Measurements from ENCODE around the gene MYOZ2. TPM values are rescaled to one million over a fixed set of nuclear protein-coding genes. Genes with fewer than 3 reads are reported as not detected.
A peak's percentile ranks its signal among the peaks of the same experiment; 100 is the strongest.
"Not testable (repeated sequence)": the region's sequence is repeated elsewhere in the genome, so short reads cannot be mapped to it uniquely, and the experiment has no call there.

MYOZ2 gene
- total RNA-seq, 2 donors from 2014 or later = 678 to 770 TPM

DNA sequence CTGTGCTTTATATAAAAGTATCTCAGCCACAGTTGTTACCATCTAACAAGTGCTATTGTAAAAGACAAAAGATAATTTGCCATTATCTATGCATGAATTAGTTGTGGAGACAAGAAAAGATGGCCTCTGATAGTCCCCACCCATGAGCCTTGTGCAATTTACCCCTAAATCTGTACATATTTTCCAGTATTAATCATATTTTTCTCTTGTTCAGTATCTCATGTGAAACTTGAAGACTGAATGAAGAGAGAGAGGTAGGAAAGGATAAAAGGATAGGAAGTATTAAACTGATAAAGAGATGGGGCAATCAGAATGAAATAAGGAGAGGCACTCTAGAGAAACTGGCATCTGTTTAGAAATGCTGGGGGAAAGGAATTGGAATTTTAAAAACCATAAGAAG, 3.7 kb downstream of the MYOZ2 start:
- peak overlapping the region; percentile 45 to 55 for H3K4me3 ChIP-seq
- no peaks in the 10 kb centered on the region for H3K27me3 ChIP-seq
- TF ChIP-seq, protein P1, sequence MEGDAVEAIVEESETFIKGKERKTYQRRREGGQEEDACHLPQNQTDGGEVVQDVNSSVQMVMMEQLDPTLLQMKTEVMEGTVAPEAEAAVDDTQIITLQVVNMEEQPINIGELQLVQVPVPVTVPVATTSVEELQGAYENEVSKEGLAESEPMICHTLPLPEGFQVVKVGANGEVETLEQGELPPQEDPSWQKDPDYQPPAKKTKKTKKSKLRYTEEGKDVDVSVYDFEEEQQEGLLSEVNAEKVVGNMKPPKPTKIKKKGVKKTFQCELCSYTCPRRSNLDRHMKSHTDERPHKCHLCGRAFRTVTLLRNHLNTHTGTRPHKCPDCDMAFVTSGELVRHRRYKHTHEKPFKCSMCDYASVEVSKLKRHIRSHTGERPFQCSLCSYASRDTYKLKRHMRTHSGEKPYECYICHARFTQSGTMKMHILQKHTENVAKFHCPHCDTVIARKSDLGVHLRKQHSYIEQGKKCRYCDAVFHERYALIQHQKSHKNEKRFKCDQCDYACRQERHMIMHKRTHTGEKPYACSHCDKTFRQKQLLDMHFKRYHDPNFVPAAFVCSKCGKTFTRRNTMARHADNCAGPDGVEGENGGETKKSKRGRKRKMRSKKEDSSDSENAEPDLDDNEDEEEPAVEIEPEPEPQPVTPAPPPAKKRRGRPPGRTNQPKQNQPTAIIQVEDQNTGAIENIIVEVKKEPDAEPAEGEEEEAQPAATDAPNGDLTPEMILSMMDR (IDR thresholded peaks at IDR 0.05) = no peak
- peaks cover 45% of the 10 kb centered on the region for H3K36me3 ChIP-seq
- H3K4me1 ChIP-seq = peaks cover 0 to 20% of the 10 kb centered on the region in 2 donors
- no peaks in the 10 kb centered on the region for H3K9me3 ChIP-seq
- peak overlapping the region; percentile 81 to 91 for H3K27ac ChIP-seq
- DNase-seq (ENCODE audit: low spot score) = no peak

DNA sequence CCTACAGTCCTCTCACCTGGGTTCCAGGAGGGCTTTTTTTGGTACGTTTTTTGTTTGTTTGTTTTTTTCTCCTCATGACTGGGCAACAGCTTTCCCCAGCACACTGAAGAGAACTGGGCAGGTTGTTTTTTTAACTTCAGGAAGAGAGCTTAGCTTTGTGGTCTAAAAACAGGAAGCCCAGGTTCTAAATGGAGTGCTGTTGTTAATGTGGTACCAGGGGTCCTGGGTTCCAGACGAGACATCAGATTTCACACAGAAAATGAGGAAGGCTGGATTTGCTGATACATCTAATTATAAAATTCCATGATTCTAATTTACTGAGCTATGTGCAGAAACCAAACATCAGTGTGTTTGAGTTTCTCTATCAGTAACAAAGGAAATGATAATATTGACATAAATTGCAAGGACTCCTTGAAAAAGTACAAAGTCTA, 4.2 kb downstream of the MYOZ2 start:
- Histone ChIP-seq H3K4me3 (peak overlapping the region; percentile 45 to 55), H3K36me3 (peaks cover 45% of the 10 kb centered on the region), H3K27ac (peak overlapping the region; percentile 81 to 91), H3K27me3 (no peaks in the 10 kb centered on the region), H3K9me3 (no peaks in the 10 kb centered on the region), H3K4me1 (peaks cover 0 to 20% of the 10 kb centered on the region in 2 donors)
- TF ChIP-seq, protein P1 (IDR thresholded peaks at IDR 0.05) = no peak
- no peak for DNase-seq (ENCODE audit: low spot score)

DNA sequence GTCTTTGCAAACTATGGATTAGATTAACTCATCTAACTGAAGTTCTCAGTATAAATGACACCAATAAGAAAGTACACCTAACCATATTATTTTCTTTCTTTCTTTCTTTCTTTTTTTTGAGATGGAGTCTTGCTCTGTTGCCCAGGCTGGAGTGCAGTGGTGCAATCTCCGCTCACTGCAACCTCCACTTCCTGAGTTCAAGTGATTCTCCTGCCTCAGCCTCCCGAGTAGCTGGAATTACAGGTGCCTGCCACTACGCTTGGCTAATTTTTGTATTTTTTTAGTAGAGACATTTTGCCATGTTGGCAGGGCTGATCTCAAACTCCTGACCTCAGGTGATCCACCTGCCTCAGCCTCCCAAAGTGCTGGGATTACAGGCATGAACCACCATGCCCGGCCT, 5.7 kb downstream of the MYOZ2 start:
- H3K9me3 ChIP-seq; H3K27me3 ChIP-seq; DNase-seq (ENCODE audit: low spot score): not testable (repeated sequence)
- Histone ChIP-seq H3K36me3 (peaks cover 45% of the 10 kb centered on the region), H3K4me3 (peak overlapping the region; percentile 1 to 7), H3K4me1 (peaks cover 0 to 20% of the 10 kb centered on the region in 2 donors), H3K27ac (peak overlapping the region; percentile 56 to 91)

DNA sequence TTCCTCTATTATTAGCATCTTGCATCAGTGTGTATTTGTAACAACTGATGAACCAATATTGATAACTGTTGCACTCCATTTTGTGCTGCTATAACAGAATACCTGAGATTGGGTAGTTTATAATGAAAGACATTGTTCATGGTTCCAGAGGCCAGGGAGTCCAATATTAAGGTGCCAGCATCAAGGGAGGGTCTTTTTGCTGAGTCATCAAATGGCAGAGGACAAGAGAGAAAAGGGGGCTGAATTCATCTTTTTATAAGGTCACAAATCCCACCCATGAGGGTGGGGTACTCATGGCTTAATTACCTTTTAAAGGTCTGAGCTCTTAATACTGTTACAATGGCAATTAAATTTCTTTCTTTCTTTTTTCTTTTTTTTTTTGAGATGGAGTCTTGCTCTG, 7.2 kb downstream of the MYOZ2 start:
- Histone ChIP-seq H3K27me3 (no peaks in the 10 kb centered on the region), H3K4me1 (peaks cover 0 to 20% of the 10 kb centered on the region in 2 donors), H3K36me3 (peaks cover 39% of the 10 kb centered on the region), H3K9me3 (no peaks in the 10 kb centered on the region), H3K27ac (peak overlapping the region; percentile 56 to 91), H3K4me3 (peak overlapping the region in 1 of 2 donors; percentile 18)
- DNase-seq (ENCODE audit: low spot score) = no peak
- TF ChIP-seq, protein P1 (IDR thresholded peaks at IDR 0.05) = no peak

DNA sequence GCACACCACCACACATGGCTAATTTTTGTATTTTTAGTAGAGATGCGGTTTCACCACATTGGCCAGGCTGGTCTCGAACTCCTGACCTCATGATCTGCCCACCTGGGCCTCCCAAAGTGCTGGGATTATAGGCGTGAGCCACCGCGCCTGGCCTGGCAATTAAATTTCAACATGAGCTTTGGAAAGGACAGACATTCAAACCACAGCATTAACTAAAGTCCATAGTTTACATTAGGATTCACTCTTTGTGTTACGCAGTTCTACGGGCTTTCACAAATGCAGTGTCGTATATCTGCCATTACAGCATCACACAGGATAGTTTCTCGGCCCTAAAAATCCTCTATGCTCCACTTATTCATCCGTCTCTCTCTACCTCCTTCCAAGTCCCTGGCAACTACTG, 7.7 kb downstream of the MYOZ2 start:
- not testable (repeated sequence) for DNase-seq (ENCODE audit: low spot score); H3K9me3 ChIP-seq; H3K27me3 ChIP-seq
- H3K4me3 ChIP-seq = peak overlapping the region in 1 of 2 donors; percentile 18
- H3K36me3 ChIP-seq = peaks cover 39% of the 10 kb centered on the region
- peak overlapping the region; percentile 56 to 91 for H3K27ac ChIP-seq
- H3K4me1 ChIP-seq = peaks cover 0 to 20% of the 10 kb centered on the region in 2 donors

DNA sequence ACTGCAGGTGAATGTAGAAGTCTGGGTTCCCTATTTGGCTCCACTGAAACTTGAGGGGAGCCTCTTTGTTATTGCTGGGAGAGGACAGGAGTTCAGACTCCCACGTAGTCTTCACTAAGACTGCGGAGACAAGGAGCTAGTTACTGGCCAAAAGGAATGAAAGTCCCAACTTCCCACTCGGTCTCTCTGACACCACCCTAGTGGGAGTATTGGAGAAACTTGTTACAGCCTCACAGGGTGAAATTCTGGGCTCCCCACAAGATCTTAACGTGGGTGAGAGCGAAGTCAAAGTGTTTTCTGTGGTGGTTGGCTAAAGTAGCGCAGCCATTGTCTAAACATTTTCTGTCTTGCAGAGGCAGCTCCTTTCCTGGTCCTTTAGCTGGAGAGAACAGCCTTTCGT, 13.5 kb downstream of the MYOZ2 start:
- DNase-seq (ENCODE audit: low spot score) = no peak
- H3K4me3 ChIP-seq = peak overlapping the region; percentile 7 to 26
- H3K27me3 ChIP-seq = no peaks in the 10 kb centered on the region
- H3K27ac ChIP-seq = peak overlapping the region; percentile 75 to 79
- H3K4me1 ChIP-seq = peaks cover 0 to 31% of the 10 kb centered on the region in 2 donors
- H3K9me3 ChIP-seq = no peaks in the 10 kb centered on the region
- TF ChIP-seq, protein P1 (IDR thresholded peaks at IDR 0.05) = no peak
- H3K36me3 ChIP-seq = peaks cover 27% of the 10 kb centered on the region

DNA sequence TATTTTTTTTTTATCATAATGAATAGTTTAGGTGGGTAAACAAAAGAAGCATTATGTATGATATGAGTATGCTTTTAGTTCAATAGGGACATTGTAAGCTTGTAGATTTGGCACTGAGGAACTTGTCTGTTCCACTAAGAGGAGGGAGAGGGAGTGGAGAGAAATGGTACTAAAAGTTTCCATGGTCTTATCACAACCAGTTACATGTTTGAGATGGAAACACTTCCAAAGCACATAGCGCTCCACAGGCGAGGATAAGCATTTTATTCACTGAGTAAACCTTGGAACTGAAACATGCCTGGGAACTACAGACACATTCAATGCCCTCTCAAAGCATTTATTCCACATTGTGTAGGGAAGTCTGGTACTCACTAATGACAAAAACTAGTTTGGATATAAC, 15.5 kb downstream of the MYOZ2 start:
- Histone ChIP-seq H3K4me1 (peaks cover 0 to 31% of the 10 kb centered on the region in 2 donors), H3K9me3 (no peaks in the 10 kb centered on the region), H3K4me3 (no peak overlapping the region), H3K27ac (peak overlapping the region; percentile 68 to 79), H3K36me3 (peaks cover 40% of the 10 kb centered on the region), H3K27me3 (no peaks in the 10 kb centered on the region)
- no peak for DNase-seq (ENCODE audit: low spot score)
- TF ChIP-seq, protein P1 (IDR thresholded peaks at IDR 0.05) = peak in 1 of 2 donors; percentile 14
